Endodermal cell (in vitro differentiated cells): ENCODE data around the gene RABGAP1L. TPM values are rescaled to one million over a fixed set of nuclear protein-coding genes. Genes with fewer than 3 reads are reported as not detected.

Experiments
- DNase-seq: peaks from one replicate; pipeline ENCODE4 v3.0.0-alpha.2; 2017
- H3K27ac ChIP-seq: 2 replicates; pipeline ENCODE4 v1.5.1; 2013; ENCODE audit warnings: mild to moderate bottlenecking, low read depth, low read length, moderate library complexity
- H3K27me3 ChIP-seq: 2 replicates; pipeline ENCODE4 v1.6.1; 2013; ENCODE audit warnings: mild to moderate bottlenecking, low read length, moderate library complexity; ENCODE audit not compliant: insufficient read depth, control insufficient read depth, poor library complexity, severe bottlenecking
- H3K36me3 ChIP-seq: 2 replicates; pipeline ENCODE4 v1.7.0; 2013; ENCODE audit warnings: mild to moderate bottlenecking, low read length, moderate library complexity; ENCODE audit not compliant: control insufficient read depth, insufficient read depth
- H3K4me1 ChIP-seq: one replicate; pipeline ENCODE4 v1.7.0; 2013; ENCODE audit warnings: low read length; ENCODE audit not compliant: control insufficient read depth, insufficient read depth
- H3K4me3 ChIP-seq: 2 replicates; pipeline ENCODE4 v1.5.1; 2013; ENCODE audit warnings: mild to moderate bottlenecking, low read length, moderate library complexity
- H3K9ac ChIP-seq: 2 replicates; pipeline ENCODE4 v1.6.1; 2013; ENCODE audit warnings: mild to moderate bottlenecking, low read length, moderate library complexity; ENCODE audit not compliant: poor library complexity, severe bottlenecking; ENCODE audit errors: extremely low read depth
- H3K9me3 ChIP-seq: 2 replicates; pipeline ENCODE4 v1.6.1; 2013; ENCODE audit warnings: mild to moderate bottlenecking, low read length, moderate library complexity; ENCODE audit not compliant: control insufficient read depth
- H3K27ac Mint-ChIP-seq: 2 replicates; pipeline ENCODE4 v1.8.0; 2020; ENCODE audit warnings: mixed read lengths
- H3K27me3 Mint-ChIP-seq: 2 replicates; pipeline ENCODE4 v1.8.0; 2021; ENCODE audit warnings: mild to moderate bottlenecking, mixed read lengths; ENCODE audit not compliant: insufficient read depth
- H3K36me3 Mint-ChIP-seq: 2 replicates; pipeline ENCODE4 v1.8.0; 2020; ENCODE audit warnings: low read depth, mixed read lengths
- H3K4me1 Mint-ChIP-seq: 2 replicates; pipeline ENCODE4 v1.8.0; 2020; ENCODE audit warnings: mixed read lengths
- H3K4me3 Mint-ChIP-seq: 2 replicates; pipeline ENCODE4 v1.8.0; 2020; ENCODE audit warnings: mild to moderate bottlenecking, moderate library complexity, mixed read lengths
- H3K9me3 Mint-ChIP-seq: 2 replicates; pipeline ENCODE4 v1.8.0; 2020; ENCODE audit warnings: mild to moderate bottlenecking, mixed read lengths
- WGBS, 2 experiments: methylation state at CpG; one replicate each; pipeline versions ENCODE4 v1.1.5 to v1.1.7; 2013; ENCODE audit warnings: missing lambda C conversion rate in 2 of 2, mixed read lengths in 1 of 2; ENCODE audit not compliant: insufficient coverage in 1 of 2, insufficient read length in 1 of 2; 5-methylcytosine and 5-hydroxymethylcytosine counted together
- total RNA-seq, 2 donors: library from RNA; stranded (reverse); fragmentation: NEBNext Ultra II Directional in 1 of 2; extraction: Animal tissue kit (Norgen Biotek cat#: 25700) in 1 of 2; gene quantifications; 2 replicates in 1 of 2; 3 replicates in 1 of 2; pipeline ENCODE4 v1.2.1, GENCODE V29; 2021
- TF ChIP-seq, protein P1 (sequence below): fragments of 200-600 bp; sonication (generic); conservative IDR thresholded peaks from 2 replicates; pipeline ENCODE4 v1.5.0; 2021; ENCODE audit warnings: antibody characterized with exemption, mild to moderate bottlenecking

RABGAP1L gene
- total RNA-seq, 2 donors from 2014 or later = 32.5 to 36.9 TPM

DNA sequence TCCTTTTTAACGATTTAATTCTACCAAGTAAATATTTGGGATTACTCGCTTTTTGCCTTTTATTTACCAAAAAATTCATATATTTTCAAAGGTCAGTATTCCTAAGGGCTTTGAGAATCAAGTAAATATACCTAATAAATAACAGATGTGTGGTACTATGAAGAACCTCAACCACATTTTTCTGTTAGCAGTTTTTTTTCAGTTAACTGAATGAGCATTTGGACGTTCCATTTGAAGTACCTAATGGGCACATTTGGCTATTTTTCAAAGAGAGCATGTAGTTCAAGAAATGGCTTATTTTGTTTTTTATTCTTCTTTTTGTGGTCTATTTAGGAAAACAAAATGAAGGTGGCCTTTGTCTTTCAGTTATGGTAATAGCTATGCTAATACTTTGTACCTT lies 541.5 kb downstream of the RABGAP1L start:
- Mint-ChIP-seq H3K9me3 (no peaks in the 10 kb centered on the region), H3K36me3 (no peaks in the 10 kb centered on the region), H3K4me3 (no peak overlapping the region), H3K27me3 (no peaks in the 10 kb centered on the region), H3K27ac (no peak overlapping the region), H3K4me1 (peaks cover 8% of the 10 kb centered on the region)
- Histone ChIP-seq H3K36me3 (no peaks in the 10 kb centered on the region), H3K4me1 (no peaks in the 10 kb centered on the region), H3K9ac (no peak overlapping the region), H3K27me3 (no peaks in the 10 kb centered on the region), H3K4me3 (no peak overlapping the region), H3K9me3 (no peaks in the 10 kb centered on the region), H3K27ac (no peak overlapping the region)
- TF ChIP-seq, protein P1, sequence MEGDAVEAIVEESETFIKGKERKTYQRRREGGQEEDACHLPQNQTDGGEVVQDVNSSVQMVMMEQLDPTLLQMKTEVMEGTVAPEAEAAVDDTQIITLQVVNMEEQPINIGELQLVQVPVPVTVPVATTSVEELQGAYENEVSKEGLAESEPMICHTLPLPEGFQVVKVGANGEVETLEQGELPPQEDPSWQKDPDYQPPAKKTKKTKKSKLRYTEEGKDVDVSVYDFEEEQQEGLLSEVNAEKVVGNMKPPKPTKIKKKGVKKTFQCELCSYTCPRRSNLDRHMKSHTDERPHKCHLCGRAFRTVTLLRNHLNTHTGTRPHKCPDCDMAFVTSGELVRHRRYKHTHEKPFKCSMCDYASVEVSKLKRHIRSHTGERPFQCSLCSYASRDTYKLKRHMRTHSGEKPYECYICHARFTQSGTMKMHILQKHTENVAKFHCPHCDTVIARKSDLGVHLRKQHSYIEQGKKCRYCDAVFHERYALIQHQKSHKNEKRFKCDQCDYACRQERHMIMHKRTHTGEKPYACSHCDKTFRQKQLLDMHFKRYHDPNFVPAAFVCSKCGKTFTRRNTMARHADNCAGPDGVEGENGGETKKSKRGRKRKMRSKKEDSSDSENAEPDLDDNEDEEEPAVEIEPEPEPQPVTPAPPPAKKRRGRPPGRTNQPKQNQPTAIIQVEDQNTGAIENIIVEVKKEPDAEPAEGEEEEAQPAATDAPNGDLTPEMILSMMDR = no peak
- DNase-seq = no peak
- WGBS, 2 experiments = 96 to 100% methylated on average over 1 to 3 of the region's 3 CpGs

DNA sequence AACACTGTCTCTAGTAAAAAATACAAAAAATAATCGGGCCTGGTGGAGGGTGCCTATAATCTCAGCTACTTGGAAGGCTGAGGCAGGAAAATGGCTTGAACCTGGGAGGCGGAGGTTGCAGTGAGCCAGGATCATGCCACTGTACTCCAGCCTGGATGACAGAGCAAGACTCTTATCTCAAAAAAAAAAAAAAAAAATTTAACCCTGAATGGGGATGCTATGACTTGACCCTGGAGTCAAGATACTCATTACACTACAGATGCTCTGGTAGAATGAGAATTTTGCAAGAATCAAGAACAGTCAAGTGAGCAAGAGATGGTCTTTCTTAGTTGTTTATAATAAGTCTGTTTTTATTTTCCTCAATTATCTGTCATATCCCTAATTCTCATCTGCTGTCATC lies 542.2 kb downstream of the RABGAP1L start:
- Mint-ChIP-seq H3K36me3 (no peaks in the 10 kb centered on the region), H3K27ac (no peak overlapping the region), H3K9me3 (no peaks in the 10 kb centered on the region), H3K4me1 (peaks cover 4% of the 10 kb centered on the region), H3K27me3 (no peaks in the 10 kb centered on the region), H3K4me3 (no peak overlapping the region)
- H3K36me3 ChIP-seq = no peaks in the 10 kb centered on the region
- H3K27me3 ChIP-seq = no peaks in the 10 kb centered on the region
- TF ChIP-seq, protein P1 = no peak
- H3K4me1 ChIP-seq = no peaks in the 10 kb centered on the region
- H3K9ac ChIP-seq = no peak overlapping the region
- H3K9me3 ChIP-seq = no peaks in the 10 kb centered on the region
- no peak overlapping the region for H3K27ac ChIP-seq
- 86 to 91% methylated on average over 1 to 2 of the region's 2 CpGs for whole genome bisulfite sequencing, 2 experiments
- no peak for DNase-seq
- no peak overlapping the region for H3K4me3 ChIP-seq

DNA sequence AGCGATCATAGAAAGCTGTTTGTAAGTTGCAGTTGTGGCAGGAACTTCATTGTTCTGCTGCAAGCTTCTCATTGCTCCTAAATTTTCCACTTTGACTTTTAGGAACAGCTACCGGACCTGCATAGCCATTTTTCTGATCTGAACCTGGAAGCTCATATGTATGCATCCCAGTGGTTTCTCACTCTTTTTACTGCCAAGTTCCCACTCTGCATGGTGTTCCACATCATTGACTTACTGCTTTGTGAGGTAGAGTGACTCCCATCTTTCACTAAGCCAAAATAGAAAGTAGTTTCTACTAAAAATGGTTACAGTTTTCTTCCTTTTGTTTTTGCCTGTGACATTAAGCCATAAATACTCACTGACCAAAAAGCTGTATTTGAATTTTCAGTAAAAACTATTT lies 542.7 kb downstream of the RABGAP1L start:
- H3K36me3 Mint-ChIP-seq = no peaks in the 10 kb centered on the region
- TF ChIP-seq, protein P1 = no peak

More for the DNA sequence above, 542.7 kb downstream of the RABGAP1L start:
- no peak overlapping the region for H3K4me3 ChIP-seq
- Mint-ChIP-seq H3K27me3 (no peaks in the 10 kb centered on the region), H3K9me3 (no peaks in the 10 kb centered on the region), H3K27ac (no peak overlapping the region), H3K4me1 (peaks cover 5% of the 10 kb centered on the region), H3K4me3 (no peak overlapping the region)
- WGBS, 2 experiments = 94 to 95% methylated on average over 2 of the region's 2 CpGs
- DNase-seq = no peak
- no peaks in the 10 kb centered on the region for H3K4me1 ChIP-seq
- no peak overlapping the region for H3K27ac ChIP-seq
- H3K36me3 ChIP-seq = no peaks in the 10 kb centered on the region
- H3K9me3 ChIP-seq = no peaks in the 10 kb centered on the region
- H3K9ac ChIP-seq = no peak overlapping the region
- H3K27me3 ChIP-seq = no peaks in the 10 kb centered on the region
